Tibial nerve (tissue), 3 donors: ENCODE data around the gene CLEC16A.

Experiments used
- POLR2A ChIP-seq, 2 donors: fragments of 450-650 bp; IDR thresholded peaks; one replicate each; pipeline ENCODE4 v1.6.1; 2017; ENCODE audit warnings: antibody characterized with exemption in 2 of 2, mild to moderate bottlenecking in 2 of 2, moderate library complexity in 2 of 2
- TF ChIP-seq, protein P1 (sequence below), 5 experiments: fragments of 200-600 bp in 3 of 5; fragments of 450-650 bp in 2 of 5; sonication (generic) in 3 of 5; IDR thresholded peaks; one replicate each; pipeline ENCODE4 v1.5.1; 2016 to 2019; ENCODE audit warnings: antibody characterized with exemption in 5 of 5, mild to moderate bottlenecking in 3 of 5, moderate library complexity in 2 of 5

DNA sequence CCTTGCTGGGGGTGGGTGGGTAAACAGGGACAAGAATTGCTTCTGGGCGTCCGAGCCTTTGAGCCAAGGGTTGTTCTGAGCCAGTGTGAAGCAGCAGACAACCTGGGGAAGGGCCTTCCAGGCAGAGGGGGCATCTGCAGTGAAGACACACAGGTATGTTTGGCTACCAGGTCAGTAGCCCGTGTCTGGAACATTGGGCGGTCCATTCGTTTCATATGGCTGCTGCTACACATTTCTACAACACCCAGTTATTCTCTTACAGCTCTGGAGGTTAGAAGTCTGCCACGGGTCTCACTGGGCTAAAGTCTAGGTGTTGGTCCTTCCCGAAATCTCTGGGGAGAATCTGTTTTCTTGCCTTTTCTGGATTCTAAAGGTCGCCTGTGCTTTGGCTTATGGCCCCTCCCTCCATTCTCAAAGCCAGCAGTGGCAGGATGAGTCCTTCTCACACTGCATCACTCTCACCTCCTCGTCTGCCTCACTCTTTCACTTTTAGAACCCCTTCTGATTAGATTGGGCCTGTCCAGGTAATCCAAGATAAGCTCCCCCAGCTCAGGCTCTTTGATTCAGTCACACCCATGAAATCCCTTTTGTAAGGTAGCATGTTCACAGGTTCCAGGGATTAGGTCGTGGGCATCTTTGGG is 136.1 kb downstream of the CLEC16A start:
- TF ChIP-seq, protein P1, sequence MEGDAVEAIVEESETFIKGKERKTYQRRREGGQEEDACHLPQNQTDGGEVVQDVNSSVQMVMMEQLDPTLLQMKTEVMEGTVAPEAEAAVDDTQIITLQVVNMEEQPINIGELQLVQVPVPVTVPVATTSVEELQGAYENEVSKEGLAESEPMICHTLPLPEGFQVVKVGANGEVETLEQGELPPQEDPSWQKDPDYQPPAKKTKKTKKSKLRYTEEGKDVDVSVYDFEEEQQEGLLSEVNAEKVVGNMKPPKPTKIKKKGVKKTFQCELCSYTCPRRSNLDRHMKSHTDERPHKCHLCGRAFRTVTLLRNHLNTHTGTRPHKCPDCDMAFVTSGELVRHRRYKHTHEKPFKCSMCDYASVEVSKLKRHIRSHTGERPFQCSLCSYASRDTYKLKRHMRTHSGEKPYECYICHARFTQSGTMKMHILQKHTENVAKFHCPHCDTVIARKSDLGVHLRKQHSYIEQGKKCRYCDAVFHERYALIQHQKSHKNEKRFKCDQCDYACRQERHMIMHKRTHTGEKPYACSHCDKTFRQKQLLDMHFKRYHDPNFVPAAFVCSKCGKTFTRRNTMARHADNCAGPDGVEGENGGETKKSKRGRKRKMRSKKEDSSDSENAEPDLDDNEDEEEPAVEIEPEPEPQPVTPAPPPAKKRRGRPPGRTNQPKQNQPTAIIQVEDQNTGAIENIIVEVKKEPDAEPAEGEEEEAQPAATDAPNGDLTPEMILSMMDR (IDR thresholded peaks at IDR 0.05), result no peak
- no peak for TF ChIP-seq POLR2A (IDR thresholded peaks at IDR 0.05)
